Eye (tissue), 1 donor: ENCODE measurements around the gene CGB8.
"Not testable (repeated sequence)": the region's sequence is repeated elsewhere in the genome, so short reads cannot be mapped to it uniquely, and the experiment has no call there.

Experiments
- DNase-seq: peaks from one replicate; pipeline ENCODE4 v3.0.0-alpha.2; 2015

Gene CGB8

GRCh38 chr19:49049011-49049410, at the start of gene CGB8:
Gene CGB8 (minus strand): TSS chr19:49049111. CDS start chr19:49048739, 372 bp downstream.
- not testable (repeated sequence) for DNase-seq

- peak; percentile 91 for DNase-seq
These were observed 48.8 kb upstream of the CGB8 start for GRCh38 chr19:49097453-49098288.

DNA sequence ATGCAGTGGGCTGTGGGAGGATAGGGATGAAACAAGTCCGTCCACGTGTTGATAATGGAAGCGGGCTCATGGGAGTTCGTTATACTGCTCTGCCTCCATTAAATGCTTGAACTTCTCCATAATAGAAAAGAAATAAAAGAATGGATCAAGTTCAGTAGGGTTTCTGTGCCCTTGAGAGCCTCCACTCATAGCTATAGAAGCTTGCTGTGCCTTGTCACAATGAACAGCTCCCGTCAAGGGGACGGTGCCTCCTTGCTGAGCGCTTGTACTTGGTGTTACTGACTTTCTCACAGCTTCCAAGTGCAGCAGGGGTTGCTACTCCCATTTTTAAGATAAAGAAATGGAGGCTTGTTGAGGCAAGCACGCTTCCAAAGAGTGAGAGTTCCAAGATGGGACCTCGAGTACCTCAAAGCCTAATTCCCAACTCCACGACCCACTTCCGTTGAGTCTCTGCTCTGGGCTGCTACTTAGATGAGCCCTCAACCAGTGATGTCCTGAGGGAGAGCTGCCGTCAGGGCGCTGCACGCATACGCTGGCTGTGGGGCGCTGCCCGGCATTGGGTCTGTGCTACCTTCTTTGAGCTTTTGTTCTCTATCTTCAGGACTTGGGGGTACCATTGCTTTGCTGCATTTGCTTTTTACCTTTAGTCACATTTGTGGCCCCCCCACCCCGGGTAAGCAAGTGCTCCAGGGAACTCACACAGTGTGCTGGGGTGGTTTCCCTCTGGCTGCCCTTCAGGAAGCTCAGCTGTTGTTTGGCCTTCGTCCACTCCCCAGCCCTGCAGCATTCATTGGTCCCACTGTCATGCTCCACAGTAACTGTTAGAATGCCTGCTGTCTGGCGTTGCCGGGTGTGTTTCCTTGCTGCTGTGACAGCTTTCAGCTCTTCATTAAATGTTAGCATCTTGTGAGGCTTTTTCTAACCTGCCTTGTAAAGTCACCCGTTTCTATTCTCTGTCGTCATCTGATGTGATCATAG, 45.9 kb upstream of the CGB8 start:
- DNase-seq = no peak

DNA sequence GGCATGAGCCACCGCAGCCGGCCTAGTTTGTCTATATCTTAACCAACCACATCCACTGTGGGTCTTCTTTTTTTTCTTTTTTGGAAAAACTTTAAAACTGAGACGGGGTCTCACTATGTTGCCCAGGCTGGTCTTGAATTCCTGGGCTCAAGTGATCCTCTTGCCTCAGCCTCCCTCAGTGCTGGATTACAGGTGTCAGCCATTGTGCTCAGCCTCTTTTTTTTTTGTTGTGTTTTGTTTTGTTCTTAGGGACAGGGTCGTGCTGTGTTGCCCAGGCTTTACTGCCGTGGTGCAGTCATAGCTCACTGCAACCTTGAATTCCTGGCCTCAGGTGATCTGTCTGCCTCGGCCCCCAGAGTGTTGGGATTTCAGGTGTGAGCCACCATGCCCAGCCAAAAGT, 43.8 kb upstream of the CGB8 start:
- DNase-seq = no peak

GRCh38 chr19:49091391-49092038, 42.6 kb upstream of the CGB8 start:
- DNase-seq = no peak

GRCh38 chr19:49086296-49086695, 37.4 kb upstream of the CGB8 start:
- DNase-seq = no peak

DNA sequence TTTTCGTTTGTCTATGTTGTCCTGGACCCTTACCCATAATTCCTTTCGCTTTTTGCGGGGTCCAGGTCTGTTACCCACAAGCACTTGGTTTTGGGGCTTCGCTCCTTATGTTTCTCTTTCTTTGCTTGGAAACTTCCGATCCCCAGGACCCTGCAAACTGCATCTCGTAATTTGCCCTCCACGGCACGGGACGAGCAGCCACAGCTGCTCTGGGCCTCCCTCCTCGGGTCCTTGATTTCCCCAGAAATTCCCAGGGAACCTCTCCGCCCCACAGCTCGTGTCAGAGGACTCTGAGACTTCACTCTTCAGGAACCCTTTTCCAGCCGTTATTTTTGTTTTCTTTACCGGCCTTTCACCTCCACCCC, 36.9 kb upstream of the CGB8 start:
- DNase-seq = no peak

- peak; percentile 100 for DNase-seq
These were observed 36.3 kb upstream of the CGB8 start, which contains the start of gene SNRNP70 for GRCh38 chr19:49085020-49085867. Gene SNRNP70 (plus strand): TSS chr19:49085451. CDS start chr19:49086415, 964 bp downstream.

GRCh38 chr19:49084206-49085019, 35.5 kb upstream of the CGB8 start:
- DNase-seq = no peak

GRCh38 chr19:49081273-49081672, 32.4 kb upstream of the CGB8 start:
- no peak for DNase-seq

DNA sequence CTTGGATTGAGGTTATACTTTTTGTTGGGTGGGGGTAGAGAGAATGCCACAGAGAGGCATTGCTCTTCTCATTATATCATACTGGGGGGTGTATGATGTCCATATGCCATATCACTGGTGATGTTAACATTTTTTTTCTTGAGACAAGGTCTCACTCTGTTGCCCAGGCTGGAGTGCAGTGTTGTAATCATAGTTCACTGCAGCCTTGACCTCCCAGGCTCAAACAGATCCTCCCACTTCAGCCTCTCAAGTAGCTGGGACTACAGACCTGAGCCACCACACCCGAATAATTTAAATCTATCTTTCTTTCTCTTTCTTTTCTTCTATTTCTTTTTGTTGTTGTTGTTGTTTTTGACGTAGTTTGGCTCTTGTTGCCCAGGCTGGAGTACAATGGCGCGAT, 31.5 kb upstream of the CGB8 start:
- DNase-seq = no peak

DNA sequence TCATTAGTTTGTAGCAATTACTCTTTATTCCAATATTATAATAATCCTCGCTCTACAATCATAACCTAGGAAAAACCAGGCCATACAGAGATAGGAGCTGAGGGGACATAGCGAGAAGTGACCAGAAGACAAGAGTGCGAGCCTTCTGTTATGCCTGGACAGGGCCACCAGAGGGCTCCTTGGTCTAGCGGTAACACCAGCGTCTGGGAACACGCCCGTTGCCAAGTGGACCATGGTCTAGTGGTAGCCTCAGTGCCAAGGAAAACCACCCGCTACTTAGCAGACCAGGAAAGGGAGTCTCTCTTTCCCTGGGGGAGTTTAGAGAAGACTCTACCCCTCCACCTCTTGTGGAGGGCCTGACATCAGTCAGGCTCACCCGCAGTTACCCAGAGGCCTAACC, 26.0 kb upstream of the CGB8 start:
- DNase-seq = peak; percentile 70

GRCh38 chr19:49073514-49074378, 24.8 kb upstream of the CGB8 start:
- DNase-seq = no peak

DNA sequence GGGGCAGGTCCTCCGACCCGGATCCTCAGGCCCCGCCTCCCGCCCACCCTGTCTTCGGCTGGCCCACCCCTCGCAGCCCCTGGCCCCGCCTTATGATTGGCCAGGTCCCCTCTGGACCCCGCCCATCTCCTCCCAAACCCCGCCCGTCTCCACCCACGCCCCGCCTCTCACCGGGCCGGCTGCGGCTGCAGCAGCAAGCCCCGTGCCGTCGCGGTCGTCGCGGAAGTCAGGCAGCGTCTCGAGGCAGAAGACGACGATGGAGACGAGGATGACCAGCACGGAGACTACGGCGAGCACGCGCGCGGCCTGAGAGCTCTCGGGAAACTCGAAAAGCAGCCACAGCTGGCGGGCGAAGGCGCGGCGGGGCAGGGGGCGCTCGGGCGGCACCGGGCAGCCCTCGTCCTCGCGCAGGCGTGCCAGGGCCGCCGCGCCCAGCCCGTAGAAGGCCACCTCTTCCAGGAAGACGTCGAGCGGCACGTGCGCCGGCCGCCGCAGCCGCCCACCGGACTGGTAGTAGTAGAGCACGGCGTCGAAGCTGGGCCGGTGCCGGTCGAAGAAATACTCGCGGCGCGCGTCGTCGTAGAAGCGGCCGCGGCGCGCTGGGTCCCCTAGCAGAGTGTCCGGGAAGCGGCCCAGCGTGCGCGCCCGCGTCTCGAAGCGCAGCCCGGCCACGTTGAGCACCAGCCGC, 23.1 kb upstream of the CGB8 start:
- DNase-seq = peak; percentile 73

- no peak for DNase-seq
These were observed 21.5 kb upstream of the CGB8 start for GRCh38 chr19:49070416-49070815.

DNA sequence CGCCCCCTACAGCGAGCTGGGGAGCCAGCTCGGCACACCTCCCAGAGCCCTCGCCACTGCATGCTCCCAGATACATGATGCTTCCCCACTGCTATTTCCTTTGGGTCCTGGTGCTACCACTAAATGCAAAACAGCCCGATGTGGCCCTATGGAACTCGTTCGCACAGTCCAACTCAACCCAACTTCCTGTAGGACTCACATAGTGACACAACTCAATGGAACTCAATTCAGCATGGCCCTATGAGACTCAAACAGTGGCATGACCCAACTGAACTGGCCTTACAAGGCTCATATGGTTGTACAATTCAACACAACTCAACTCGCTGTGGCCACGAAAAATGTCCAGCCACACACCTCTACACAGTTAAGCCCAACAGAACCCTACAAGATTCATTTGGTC, 20.1 kb upstream of the CGB8 start:
- DNase-seq = no peak

- no peak for DNase-seq
These were observed 18.6 kb upstream of the CGB8 start for GRCh38 chr19:49067554-49067953.

GRCh38 chr19:49065905-49066512, 17.1 kb upstream of the CGB8 start:
- no peak for DNase-seq
